HG03520 (cell line): Measurements from ENCODE around the gene OAF.
"Not testable (repeated sequence)": the region's sequence is repeated elsewhere in the genome, so short reads cannot be mapped to it uniquely, and the experiment has no call there.

Experiments used
- ATAC-seq: cut with Tn5 transposase; IDR thresholded peaks from one replicate; pipeline ENCODE4 v1.9.1; 2021; ENCODE audit warnings: mild to moderate bottlenecking, moderate library complexity; ENCODE audit not compliant: unreplicated experiment

The OAF gene

GRCh38 chr11:120210626-120211521, at the start of gene OAF:
Gene OAF, plus strand, starts transcription at chr11:120211032. Its CDS starts 248 bp downstream, at chr11:120211280.
- peak; percentile 74 for ATAC-seq

- ATAC-seq: no peak
Measured at GRCh38 chr11:120167659-120168058, 43.2 kb upstream of the OAF start.

GRCh38 chr11:120168108-120168959, 42.5 kb upstream of the OAF start:
- no peak for ATAC-seq

DNA sequence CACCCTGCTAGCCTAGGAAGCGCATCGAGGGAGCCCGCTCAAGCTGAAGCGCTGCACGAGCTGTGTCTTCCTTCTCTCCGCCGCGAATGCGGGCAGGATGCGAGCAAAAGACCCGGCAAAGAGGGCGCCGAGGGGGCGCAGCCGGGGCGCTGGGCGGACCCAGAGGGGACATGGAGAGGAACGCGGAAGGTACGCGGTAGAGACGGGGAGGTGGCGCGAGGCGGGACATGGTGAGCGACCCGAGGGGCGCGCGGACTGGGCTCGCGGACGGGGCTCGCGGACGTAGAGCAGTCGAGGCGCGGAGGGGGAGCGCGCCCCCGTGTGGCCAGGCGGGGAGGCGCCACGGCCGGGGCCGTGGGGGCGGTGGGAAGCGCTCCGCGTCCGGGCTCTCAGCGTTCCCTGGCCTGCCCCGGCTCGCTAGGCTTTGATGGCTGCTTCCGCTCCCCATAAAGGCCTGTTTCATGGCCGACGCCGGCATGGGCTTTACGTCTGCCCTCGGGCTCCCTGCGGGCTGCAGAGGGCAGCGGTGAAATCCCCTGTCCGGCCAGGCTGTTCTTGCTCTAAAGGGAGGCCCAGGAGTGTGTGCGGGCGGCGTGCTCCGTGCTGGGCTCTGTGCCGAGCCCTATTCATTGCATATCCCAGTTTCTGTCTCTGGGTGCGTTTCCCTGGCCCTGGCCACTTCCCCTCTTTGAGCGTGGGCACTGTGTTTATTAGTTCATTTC, 41.7 kb upstream of the OAF start:
- no peak for ATAC-seq

GRCh38 chr11:120169981-120170698, 40.7 kb upstream of the OAF start:
- no peak for ATAC-seq

DNA sequence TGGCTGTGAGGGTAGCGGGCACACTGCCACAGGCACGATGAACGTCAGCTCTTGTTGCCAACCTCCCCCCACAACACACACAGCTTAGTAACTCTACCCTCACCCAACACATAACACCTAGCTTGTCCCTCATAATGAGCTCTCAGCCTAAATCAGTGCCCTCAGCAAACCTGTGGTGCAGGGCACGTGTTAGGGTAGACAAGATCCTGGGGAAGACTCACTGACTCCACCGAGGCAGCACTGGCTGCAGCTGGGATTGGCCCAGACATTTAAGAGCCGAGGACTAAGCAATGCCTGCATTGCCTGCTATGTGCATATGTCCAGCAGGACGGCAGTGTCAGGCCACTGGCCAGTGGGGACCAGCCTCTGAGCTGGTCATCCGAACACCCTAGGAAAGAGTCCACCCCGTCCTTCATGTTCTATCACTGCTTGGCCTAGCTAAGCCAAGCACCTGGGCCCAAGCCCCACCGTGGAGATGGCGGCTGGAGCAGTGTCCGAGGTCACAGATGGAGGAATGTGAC, 40.0 kb upstream of the OAF start:
- ATAC-seq: no peak

DNA sequence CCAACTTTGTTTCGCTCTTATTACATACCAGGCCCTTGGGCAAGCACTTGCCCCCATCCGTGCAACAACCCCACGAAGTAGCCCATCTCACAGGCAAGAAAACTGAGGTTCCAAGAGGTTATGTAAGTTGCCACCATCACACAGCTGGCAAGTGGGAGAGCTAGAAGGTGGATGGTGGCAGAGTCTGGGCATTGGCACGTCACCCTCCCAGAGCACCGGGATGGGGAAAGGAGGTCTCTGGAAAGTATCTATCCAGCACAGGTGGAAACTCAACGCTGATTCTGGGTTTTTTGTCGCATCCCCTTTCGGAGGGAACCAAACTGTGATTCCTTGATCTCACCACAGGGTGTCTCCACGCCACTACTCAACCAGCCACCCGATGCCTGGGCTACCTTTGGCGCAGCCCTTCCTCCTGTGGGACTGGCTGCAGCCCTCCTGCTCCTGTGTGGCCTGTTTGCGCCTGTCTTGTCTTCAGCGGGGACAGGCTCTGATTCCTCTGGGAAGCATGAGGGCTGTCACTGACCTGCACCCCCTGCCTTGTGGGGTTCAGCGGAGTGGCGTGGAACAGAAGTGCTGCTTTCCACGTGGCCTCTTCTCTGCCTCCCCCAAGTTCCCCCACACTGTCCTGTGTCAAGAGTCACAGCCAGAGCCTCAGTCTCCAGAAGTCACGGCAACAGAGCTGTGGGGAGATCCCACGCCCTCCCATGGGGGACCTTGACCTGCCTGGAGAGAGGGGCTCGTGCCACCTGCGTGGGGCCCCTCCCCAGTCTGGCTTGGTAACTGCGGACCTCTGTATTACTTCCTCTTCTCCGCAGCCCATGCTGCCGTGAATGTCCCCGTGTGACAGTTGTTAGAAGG, 38.5 kb upstream of the OAF start:
- no peak for ATAC-seq

DNA sequence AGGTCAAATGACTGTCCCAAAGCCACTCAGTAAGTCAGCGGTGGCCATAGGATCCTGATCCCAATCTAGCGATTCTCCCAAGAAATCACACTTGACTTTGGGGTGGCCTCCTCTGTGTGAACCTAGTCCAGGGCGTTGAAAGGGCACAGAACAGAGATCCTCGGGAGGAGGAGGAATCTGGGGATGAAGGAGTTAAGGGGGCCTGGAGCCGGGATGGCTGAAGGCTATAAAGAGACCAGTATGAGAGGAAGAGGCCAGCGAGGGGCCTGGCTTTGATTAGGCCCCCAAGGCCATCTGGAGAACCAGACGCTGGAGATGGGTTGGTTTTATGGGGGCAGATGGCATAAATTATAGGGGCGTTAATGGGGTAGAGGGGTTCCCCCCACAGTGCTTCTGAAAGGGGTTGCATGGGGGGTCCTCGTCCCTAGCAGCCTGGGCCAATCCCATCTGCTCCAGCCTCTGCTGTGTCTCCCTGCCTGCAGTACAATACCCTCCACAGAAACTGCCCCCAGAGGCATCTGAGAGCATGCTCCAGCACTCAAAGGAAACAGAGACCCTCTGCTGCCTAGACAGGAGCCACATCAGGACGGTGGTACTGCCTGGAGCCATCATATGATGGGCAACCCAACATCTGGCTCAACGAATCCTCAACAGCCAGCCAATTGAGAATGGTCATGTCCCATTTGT, 37.7 kb upstream of the OAF start:
- no peak for ATAC-seq

DNA sequence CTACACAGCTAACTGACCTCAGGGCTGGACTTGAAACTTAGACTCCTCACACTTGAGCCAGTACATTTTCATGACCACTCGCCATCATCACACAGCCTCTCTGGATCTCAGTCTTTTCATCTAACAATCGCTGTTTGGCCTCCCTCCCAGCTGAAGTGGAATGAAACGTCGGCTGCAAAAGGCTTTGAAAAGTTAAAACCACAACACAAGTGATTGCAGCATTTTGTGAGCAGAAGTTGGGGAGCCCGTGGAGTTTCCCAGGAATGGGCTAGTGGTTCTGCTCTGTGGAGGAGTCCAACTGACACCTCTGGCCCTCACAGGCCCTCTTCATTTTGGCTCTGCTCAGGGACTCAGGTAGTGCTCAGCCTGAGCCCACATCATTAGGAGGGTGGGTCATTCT, 37.0 kb upstream of the OAF start:
- no peak for ATAC-seq

DNA sequence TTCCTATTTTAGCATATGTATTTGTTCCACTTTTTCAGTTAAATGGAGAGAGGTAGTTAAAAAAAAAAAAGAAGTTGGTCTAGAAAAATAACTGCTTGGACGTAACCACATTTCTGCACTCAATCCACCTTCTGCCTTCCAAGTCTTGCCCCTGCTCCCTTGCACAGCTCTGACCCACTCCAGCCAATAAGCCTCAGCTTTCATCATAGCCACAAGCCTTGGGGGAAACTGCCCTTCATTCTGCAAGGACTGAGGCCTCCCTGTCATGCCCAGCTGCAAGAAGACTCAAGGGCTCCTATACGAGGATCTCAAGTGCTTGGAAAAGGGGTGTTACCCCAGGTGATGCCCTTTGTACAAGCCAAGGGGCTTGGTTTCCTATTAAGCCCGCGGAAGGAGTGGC, 36.0 kb upstream of the OAF start:
- no peak for ATAC-seq

DNA sequence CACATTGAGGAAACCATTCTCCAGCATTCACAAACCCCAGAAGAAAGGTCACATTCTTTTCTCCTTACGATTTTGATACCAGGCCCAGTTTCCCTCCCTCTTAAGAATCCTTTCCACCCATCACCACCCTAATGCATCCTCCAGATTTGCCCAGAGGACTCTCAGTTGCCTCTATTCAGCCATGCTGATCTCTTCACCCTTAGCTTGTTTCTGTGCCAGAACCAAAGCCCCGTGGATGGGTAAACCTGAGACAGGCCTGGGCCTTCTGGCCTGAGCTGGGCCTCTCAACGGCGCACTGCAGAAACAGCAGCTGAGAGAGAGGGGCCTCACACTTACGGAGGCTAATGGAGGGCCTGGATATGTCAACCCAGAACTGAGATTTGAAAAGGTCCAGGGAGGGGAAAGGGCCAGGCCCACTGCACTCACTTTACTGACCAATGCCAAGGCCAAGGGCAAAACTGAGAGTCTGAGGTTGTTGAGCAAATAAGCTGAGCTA, 32.2 kb upstream of the OAF start:
- no peak for ATAC-seq

DNA sequence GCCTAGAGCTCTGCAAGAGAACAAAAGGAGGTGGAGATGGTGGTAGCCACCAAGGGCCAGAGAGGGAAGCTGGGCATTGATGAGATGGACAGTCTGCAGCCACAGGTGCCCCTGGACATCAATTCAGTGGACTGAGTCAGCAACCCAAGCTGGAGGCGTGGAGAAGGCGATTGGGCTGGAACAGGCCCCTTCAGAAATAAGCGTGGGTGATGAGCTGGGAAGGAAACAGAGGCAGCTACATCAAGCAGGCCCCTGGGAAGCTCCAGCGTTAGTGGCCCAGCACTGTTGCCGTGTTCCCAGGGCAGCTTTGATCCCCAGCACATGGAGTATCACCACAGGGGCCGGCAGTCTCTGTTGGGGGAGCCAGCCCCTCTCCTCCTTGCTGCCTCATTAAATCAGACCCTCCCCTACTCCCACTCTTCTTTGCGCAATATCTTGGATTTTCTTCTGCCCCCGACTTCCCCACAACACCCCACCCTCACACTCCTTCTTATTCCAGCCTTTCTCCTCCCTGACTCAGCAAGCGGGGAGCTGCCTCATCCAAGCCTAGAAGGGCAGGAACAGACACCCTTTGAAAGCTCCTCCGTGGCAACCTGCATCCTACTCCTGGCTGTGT, 31.7 kb upstream of the OAF start:
- ATAC-seq: no peak

DNA sequence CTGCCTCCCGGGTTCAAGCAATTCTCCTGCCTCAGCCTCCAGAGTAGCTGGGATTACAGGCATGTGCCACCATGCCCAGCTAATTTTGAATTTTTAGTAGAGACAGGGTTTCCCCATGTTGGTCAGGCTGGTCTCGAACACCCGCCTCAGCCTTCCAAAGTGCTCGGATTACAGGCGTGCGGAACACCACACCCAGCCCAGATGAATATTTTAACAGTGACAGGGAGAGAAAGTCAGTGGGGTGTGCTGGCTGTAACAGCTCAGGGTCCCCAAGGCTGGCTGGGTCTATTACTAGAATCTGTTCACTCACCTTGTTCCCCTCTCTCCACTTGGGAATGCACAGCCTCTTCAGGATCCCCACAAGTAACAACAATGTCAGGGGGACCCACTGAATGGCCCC, 30.8 kb upstream of the OAF start:
- ATAC-seq: not testable (repeated sequence)

- no peak for ATAC-seq
Measured at GRCh38 chr11:120180551-120181232, 30.1 kb upstream of the OAF start.

DNA sequence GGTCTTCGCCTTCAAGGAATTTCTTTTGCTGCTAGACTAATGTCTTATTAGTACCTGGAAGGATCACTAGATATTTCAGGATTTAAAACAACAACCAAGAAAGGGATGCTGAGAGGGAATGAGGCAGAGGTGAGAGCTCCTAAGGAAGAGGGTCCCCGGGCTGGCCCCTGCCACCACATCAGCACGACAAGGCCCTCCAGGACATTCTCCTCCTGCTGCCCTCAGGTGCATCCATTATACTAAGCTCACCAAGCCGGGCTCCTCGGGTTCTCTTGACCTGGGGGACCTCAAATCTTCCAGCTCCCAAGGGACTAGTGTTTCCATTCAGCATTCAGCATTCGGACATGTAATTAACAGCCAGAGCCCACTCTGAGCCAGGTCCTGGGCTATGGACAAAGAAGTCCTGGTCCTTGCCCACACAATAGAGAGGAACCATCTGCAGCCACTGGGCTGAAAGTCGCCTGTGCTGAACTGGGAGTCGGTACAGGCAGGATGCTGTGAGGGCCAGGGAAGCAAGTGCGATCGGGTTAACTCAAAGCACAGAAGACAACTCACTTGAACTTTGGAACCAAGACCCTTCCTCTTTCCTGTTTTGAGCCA, 29.4 kb upstream of the OAF start:
- no peak for ATAC-seq

GRCh38 chr11:120182372-120182771, 28.5 kb upstream of the OAF start:
- no peak for ATAC-seq

DNA sequence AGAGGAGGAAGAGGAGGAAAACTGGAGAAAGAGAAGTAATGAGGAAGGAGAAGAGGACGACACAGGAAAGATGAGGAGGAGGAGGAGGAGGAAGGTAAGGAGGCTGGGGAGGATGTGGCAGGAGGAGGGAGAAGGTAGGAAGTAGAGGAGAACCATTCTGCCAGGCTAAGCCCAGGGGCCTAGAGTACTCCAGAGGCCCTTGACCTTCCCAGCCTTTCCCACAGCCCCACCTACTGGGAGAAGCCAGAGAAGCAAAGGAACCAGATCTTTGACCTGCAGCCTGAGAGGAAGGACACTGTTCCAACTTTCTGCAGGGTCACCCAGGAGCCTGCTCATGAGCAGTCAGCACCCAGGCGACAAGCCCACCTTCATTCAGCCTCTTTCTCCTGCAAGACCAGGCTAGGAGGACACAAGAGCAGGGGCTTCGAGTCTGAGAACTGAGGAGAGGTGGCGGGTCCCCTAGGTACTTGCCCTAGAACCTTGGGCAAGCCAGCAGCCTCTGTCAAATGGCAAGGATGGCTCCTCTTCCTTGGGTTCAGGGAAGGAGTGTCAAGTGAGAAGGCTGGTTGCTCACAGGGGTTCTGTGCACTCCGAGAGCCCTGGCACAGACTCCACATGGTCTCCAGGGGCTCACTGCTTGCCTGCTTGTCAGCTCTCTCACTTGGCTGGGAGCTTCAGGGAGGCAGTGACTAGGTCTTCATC, 27.9 kb upstream of the OAF start:
- no peak for ATAC-seq
